Karpas-422 (cell line): ENCODE data around the gene TRPM2. TPM values are rescaled to one million over a fixed set of nuclear protein-coding genes. Genes with fewer than 3 reads are reported as not detected.
A peak's percentile ranks its signal among the peaks of the same experiment; 100 is the strongest.

Source experiments
- DNase-seq: peaks from one replicate; pipeline ENCODE4 v3.0.0-alpha.2; 2015
- H2AFZ ChIP-seq: fragments of 200-600 bp; sonication (generic); 2 replicates; pipeline ENCODE4 v1.6.1; 2014; ENCODE audit warnings: antibody characterized with exemption, low read length, mixed read lengths
- H3K27ac ChIP-seq: fragments of 200-600 bp; sonication (generic); 2 replicates; pipeline ENCODE4 v1.5.1; 2014; ENCODE audit warnings: mild to moderate bottlenecking, low read length, moderate library complexity
- H3K27me3 ChIP-seq: fragments of 200-600 bp; sonication (generic); 2 replicates; pipeline ENCODE4 v1.6.1; 2014; ENCODE audit warnings: low read length, mixed read lengths
- H3K36me3 ChIP-seq: fragments of 200-600 bp; sonication (generic); 2 replicates; pipeline ENCODE4 v1.6.1; 2014; ENCODE audit warnings: low read length, mixed read lengths; ENCODE audit not compliant: insufficient read depth
- H3K4me1 ChIP-seq: fragments of 200-600 bp; sonication (generic); 2 replicates; pipeline ENCODE4 v1.6.1; 2014; ENCODE audit warnings: mild to moderate bottlenecking, low read length, mixed read lengths
- H3K4me2 ChIP-seq: fragments of 200-600 bp; sonication (generic); 2 replicates; pipeline ENCODE4 v1.6.1; 2014; ENCODE audit warnings: low read length, low read depth, mild to moderate bottlenecking; ENCODE audit not compliant: poor library complexity, severe bottlenecking
- H3K4me3 ChIP-seq: fragments of 200-600 bp; sonication (generic); 2 replicates; pipeline ENCODE4 v1.5.1; 2014; ENCODE audit warnings: mild to moderate bottlenecking, antibody characterized with exemption, low read length, mixed read lengths
- H3K79me2 ChIP-seq: fragments of 200-600 bp; sonication (generic); 2 replicates; pipeline ENCODE4 v1.6.1; 2014; ENCODE audit warnings: mild to moderate bottlenecking, low read length, mixed read lengths
- H3K9ac ChIP-seq: fragments of 200-600 bp; sonication (generic); 2 replicates; pipeline ENCODE4 v1.6.0; 2014; ENCODE audit warnings: low read length
- H3K9me2 ChIP-seq: fragments of 200-600 bp; sonication (generic), shearing (Covaris generic); replicated peaks from 2 replicates; pipeline ENCODE4 v1.6.0; 2014; ENCODE audit warnings: mild to moderate bottlenecking, low read length, moderate library complexity; ENCODE audit not compliant: insufficient read depth
- H3K9me3 ChIP-seq: fragments of 300-700, 200-600 bp; sonication (generic); 2 replicates; pipeline ENCODE4 v1.6.1; 2014; ENCODE audit warnings: low read length, mixed read lengths
- H4K20me1 ChIP-seq: fragments of 200-600 bp; sonication (generic); 2 replicates; pipeline ENCODE4 v1.6.1; 2014; ENCODE audit warnings: mild to moderate bottlenecking, antibody characterized with exemption, low read length, low read depth; ENCODE audit not compliant: insufficient read depth
- total RNA-seq: library from RNA; depleted of rRNA; stranded (reverse); fragments of >200 nt; shearing (Covaris generic); gene quantifications from 2 replicates; pipeline ENCODE4 v1.2.3, GENCODE V29; 2014; ENCODE audit warnings: low replicate concordance; rRNA removed

The TRPM2 gene
- total RNA-seq = 0.90 TPM in 1 of 2 replicates, not detected in the other

GRCh38 chr21:44353191-44353970 is at the start of gene TRPM2:
TRPM2 (plus strand) TSS chr21:44353621; CDS start chr21:44353701, 80 bp downstream.
- H3K4me2 ChIP-seq = no peak within 1 kb of the TSS
- no peaks in the 10 kb centered on the region for H4K20me1 ChIP-seq
- H3K27me3 ChIP-seq = no peaks in the 10 kb centered on the region
- no peaks in the 10 kb centered on the region for H3K9me2 ChIP-seq
- no peaks in the 10 kb centered on the region; the same call in 1 of the 2 replicates for H3K4me1 ChIP-seq
- no peak within 1 kb of the TSS for H3K27ac ChIP-seq
- H3K4me3 ChIP-seq = no peak within 1 kb of the TSS
- no peak within 1 kb of the TSS for H3K9ac ChIP-seq
- H3K79me2 ChIP-seq = no peaks in the 10 kb centered on the region
- no peak within 1 kb of the TSS for H2AFZ ChIP-seq
- no peaks in the 10 kb centered on the region for H3K9me3 ChIP-seq
- DNase-seq = no peak
- H3K36me3 ChIP-seq = no peaks in the 10 kb centered on the region

DNA sequence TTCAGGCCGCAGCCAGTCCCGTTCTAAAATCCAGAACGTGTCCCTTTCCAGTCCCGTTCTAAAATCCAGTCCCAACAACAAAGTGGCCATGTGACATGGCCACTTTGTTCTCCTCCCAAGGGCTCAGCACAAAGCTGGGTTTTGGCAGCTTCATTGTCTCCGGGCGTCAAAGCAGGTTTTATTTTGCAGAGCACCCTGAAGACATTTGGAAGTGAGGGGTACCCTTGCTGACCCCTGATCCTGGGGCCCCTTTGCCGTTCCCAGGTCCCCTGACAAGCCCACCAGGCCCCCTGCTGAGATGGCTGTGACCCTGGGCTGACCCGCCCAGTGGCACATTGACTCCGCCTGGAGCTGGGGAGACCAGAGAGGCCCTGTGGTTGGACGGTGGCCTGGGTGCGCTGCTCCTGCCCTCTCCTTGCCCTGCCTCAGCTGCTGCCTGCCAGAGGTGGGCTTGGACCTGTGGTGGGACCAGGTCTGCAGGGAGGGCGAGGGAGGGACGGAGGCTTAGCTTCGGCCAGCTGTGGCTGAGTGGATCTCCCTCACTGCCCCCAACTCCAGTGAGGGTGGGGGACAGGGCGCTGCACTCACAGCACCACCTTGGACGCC is 49.3 kb upstream of the TRPM2 start:
- no peaks in the 10 kb centered on the region for H3K9me2 ChIP-seq
- no peak overlapping the region for H3K27ac ChIP-seq
- H3K4me1 ChIP-seq = peaks cover 26% of the 10 kb centered on the region
- H4K20me1 ChIP-seq = peaks cover 55% of the 10 kb centered on the region
- H3K4me3 ChIP-seq = no peak overlapping the region
- no peak for DNase-seq
- H3K36me3 ChIP-seq = no peaks in the 10 kb centered on the region; the same call in 1 of the 2 replicates
- H3K9me3 ChIP-seq = no peaks in the 10 kb centered on the region
- no peak overlapping the region for H2AFZ ChIP-seq
- H3K27me3 ChIP-seq = no peaks in the 10 kb centered on the region
- no peak overlapping the region for H3K9ac ChIP-seq
- H3K79me2 ChIP-seq = peaks cover 66% of the 10 kb centered on the region
- H3K4me2 ChIP-seq = no peak overlapping the region

DNA sequence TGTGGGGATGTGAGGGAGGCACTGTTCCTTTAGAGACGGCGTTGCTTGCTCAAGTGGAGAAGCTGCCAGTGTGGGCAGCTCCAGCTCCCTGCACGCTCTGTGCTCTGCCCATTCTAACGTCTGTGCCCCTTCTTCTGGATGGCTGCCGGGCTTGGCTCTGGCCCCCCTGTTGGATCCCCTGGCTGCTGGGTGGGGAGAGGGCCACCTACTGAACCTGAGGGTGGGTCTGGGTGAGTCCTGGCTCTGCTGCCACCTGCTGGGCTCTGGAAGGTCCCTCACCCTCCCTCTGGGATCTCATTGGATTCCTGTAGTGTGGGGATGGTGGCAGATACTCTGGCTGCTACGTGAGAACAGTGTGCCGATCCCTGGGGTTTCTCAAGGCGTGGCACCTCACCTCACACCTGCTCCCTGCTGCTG is 48.5 kb upstream of the TRPM2 start:
- Histone ChIP-seq H3K4me1 (peaks cover 20% of the 10 kb centered on the region), H2AFZ (no peak overlapping the region), H3K4me2 (no peak overlapping the region), H4K20me1 (peaks cover 55% of the 10 kb centered on the region), H3K9me2 (no peaks in the 10 kb centered on the region), H3K4me3 (no peak overlapping the region), H3K79me2 (peaks cover 66% of the 10 kb centered on the region), H3K9me3 (no peaks in the 10 kb centered on the region), H3K27me3 (no peaks in the 10 kb centered on the region), H3K27ac (no peak overlapping the region), H3K9ac (no peak overlapping the region), H3K36me3 (no peaks in the 10 kb centered on the region; the same call in 1 of the 2 replicates)
- DNase-seq = peak; percentile 75

- no peaks in the 10 kb centered on the region for H3K9me3 ChIP-seq
- no peak overlapping the region for H3K4me2 ChIP-seq
- no peak overlapping the region for H3K27ac ChIP-seq
- H3K4me3 ChIP-seq = no peak overlapping the region
- peaks cover 61% of the 10 kb centered on the region for H3K79me2 ChIP-seq
- no peaks in the 10 kb centered on the region for H3K9me2 ChIP-seq
- no peaks in the 10 kb centered on the region for H3K27me3 ChIP-seq
- peaks cover 53% of the 10 kb centered on the region for H4K20me1 ChIP-seq
- H3K9ac ChIP-seq = no peak overlapping the region
- DNase-seq = no peak
- H3K4me1 ChIP-seq = peaks cover 20% of the 10 kb centered on the region
- no peak overlapping the region for H2AFZ ChIP-seq
- no peaks in the 10 kb centered on the region; the same call in 1 of the 2 replicates for H3K36me3 ChIP-seq
Observed at GRCh38 chr21:44305691-44306090, 47.7 kb upstream of the TRPM2 start.

- no peak overlapping the region for H3K4me3 ChIP-seq
- H3K4me1 ChIP-seq = peaks cover 6% of the 10 kb centered on the region
- no peak overlapping the region for H3K9ac ChIP-seq
- no peak overlapping the region for H2AFZ ChIP-seq
- peaks cover 39% of the 10 kb centered on the region for H4K20me1 ChIP-seq
- no peak overlapping the region for H3K4me2 ChIP-seq
- no peaks in the 10 kb centered on the region for H3K9me3 ChIP-seq
- H3K9me2 ChIP-seq = no peaks in the 10 kb centered on the region
- no peak overlapping the region for H3K27ac ChIP-seq
- DNase-seq = no peak
- peaks cover 46% of the 10 kb centered on the region for H3K79me2 ChIP-seq
- H3K27me3 ChIP-seq = no peaks in the 10 kb centered on the region
- peaks cover 2% of the 10 kb centered on the region for H3K36me3 ChIP-seq
Observed at GRCh38 chr21:44306936-44307704, 46.3 kb upstream of the TRPM2 start.

DNA sequence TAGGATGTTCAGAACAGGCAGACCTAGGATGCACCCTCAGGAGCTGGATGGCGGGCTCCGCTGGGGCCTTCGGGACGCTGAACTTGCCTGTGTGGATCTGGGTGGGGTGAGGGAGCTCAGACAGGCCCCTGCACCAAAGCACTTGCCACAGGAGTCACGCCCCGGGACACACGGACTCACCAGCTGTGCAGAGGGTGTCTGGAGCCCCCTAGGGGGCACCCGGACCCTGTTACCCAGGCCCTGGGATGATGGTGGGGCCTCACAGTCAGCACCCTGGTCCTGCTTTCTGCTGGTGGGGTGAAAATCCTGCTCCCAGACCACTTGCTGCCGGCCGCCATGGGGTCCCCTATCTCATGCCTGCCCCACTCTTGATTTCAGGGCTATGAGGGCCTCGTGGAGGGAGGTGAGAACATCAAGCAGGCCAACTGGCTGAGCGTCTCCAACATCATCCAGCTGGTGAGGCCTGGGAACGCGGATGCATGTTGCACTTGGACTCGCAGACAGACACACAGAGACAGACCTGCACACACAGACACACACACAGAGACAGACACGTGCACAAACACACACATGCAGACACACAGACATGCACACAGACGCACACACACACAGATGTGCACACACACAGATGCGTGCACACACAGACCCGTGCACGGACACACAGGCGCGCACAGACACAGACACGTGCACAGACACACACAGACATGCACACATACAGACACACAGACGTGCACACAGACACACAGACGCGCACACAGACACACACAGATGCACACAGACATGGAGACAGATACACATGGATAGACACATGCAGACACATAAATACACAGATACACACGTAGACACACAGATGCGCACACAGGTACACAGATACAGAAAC is 42.6 kb upstream of the TRPM2 start:
- Histone ChIP-seq H3K27ac (no peak overlapping the region), H3K4me2 (no peak overlapping the region), H3K27me3 (no peaks in the 10 kb centered on the region), H3K9me3 (no peaks in the 10 kb centered on the region), H3K36me3 (peaks cover 2% of the 10 kb centered on the region), H2AFZ (no peak overlapping the region), H3K4me3 (no peak overlapping the region), H3K9me2 (no peaks in the 10 kb centered on the region), H3K79me2 (peaks cover 9% of the 10 kb centered on the region), H3K4me1 (no peaks in the 10 kb centered on the region), H3K9ac (no peak overlapping the region), H4K20me1 (peaks cover 9% of the 10 kb centered on the region; the same call in 1 of the 2 replicates)
- no peak for DNase-seq

DNA sequence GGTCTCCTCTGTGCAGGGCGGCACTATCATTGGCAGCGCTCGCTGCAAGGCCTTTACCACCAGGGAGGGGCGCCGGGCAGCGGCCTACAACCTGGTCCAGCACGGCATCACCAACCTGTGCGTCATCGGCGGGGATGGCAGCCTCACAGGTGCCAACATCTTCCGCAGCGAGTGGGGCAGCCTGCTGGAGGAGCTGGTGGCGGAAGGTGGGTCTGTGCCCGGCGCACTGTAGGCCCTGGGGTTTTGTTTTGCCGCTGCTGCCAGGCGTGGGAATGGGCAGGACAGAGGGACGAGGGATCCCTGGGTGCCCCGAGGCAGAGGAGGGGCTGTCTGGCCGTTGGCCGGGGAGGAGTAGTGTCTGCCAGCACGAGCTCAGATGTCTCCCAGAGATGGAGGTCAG is 41.3 kb upstream of the TRPM2 start:
- Histone ChIP-seq H3K4me3 (no peak overlapping the region), H2AFZ (no peak overlapping the region), H3K27me3 (no peaks in the 10 kb centered on the region), H3K9me2 (no peaks in the 10 kb centered on the region), H4K20me1 (0 out of 2 replicates have a peak, but pooled peaks cover 4% of the 10 kb centered on the region), H3K79me2 (no peaks in the 10 kb centered on the region; the same call in 1 of the 2 replicates), H3K4me1 (no peaks in the 10 kb centered on the region), H3K4me2 (no peak overlapping the region), H3K27ac (no peak overlapping the region), H3K9me3 (no peaks in the 10 kb centered on the region), H3K36me3 (peaks cover 4% of the 10 kb centered on the region), H3K9ac (no peak overlapping the region)
- no peak for DNase-seq
